Embryonic facial prominence (tissue), 1 donor: ENCODE results near the gene CEACAM16.

Source experiments
- DNase-seq: peaks from one replicate; pipeline ENCODE4 v3.0.0-alpha.2; 2016; ENCODE audit errors: extremely low spot score

The CEACAM16 gene

GRCh38 chr19:44725251-44725650 is 26.3 kb downstream of the CEACAM16 start:
- no peak for DNase-seq

- DNase-seq, result no peak
Measured at GRCh38 chr19:44725684-44726083, 26.7 kb downstream of the CEACAM16 start.

GRCh38 chr19:44726465-44726864 is 27.5 kb downstream of the CEACAM16 start:
- no peak for DNase-seq

- DNase-seq, result no peak
Measured at GRCh38 chr19:44728178-44728577, 29.2 kb downstream of the CEACAM16 start.

- DNase-seq, result no peak
Measured at GRCh38 chr19:44729516-44730033, 30.6 kb downstream of the CEACAM16 start.

GRCh38 chr19:44731081-44731480 is 32.1 kb downstream of the CEACAM16 start:
- DNase-seq, result no peak

GRCh38 chr19:44731622-44732021 is 32.7 kb downstream of the CEACAM16 start:
- DNase-seq, result no peak

- no peak for DNase-seq
Measured at GRCh38 chr19:44732235-44733014, 33.5 kb downstream of the CEACAM16 start.

- no peak for DNase-seq
Measured at GRCh38 chr19:44734357-44734756, 35.4 kb downstream of the CEACAM16 start.

GRCh38 chr19:44735011-44735410 is 36.1 kb downstream of the CEACAM16 start:
- no peak for DNase-seq

GRCh38 chr19:44737238-44738071 is 38.5 kb downstream of the CEACAM16 start:
- DNase-seq, result no peak

GRCh38 chr19:44738136-44738535 is 39.2 kb downstream of the CEACAM16 start:
- DNase-seq, result no peak

- DNase-seq, result no peak
Measured at GRCh38 chr19:44738603-44739558, 39.9 kb downstream of the CEACAM16 start.

- no peak for DNase-seq
Measured at GRCh38 chr19:44740351-44740824, 41.4 kb downstream of the CEACAM16 start.

GRCh38 chr19:44741258-44741731 is 42.3 kb downstream of the CEACAM16 start:
- no peak for DNase-seq

GRCh38 chr19:44741841-44742329 is 42.9 kb downstream of the CEACAM16 start:
- DNase-seq, result peak; percentile 43

GRCh38 chr19:44742330-44743061 is 43.5 kb downstream of the CEACAM16 start:
- no peak for DNase-seq

GRCh38 chr19:44744871-44745332 is 46.0 kb downstream of the CEACAM16 start:
- DNase-seq, result no peak

- no peak for DNase-seq
Measured at GRCh38 chr19:44745341-44745831, 46.4 kb downstream of the CEACAM16 start.
